H1 (cell line): ENCODE measurements around the gene EFCAB6. TPM values are rescaled to one million over a fixed set of nuclear protein-coding genes. Genes with fewer than 3 reads are reported as not detected.

Experiments
- CTCF ChIA-PET: fragments of 300-600 bp; sonication (Branson Sonifier 250); formaldehyde crosslinking; loops from one replicate; lab custom pipeline; 2021; ENCODE audit not compliant: partially characterized antibody; lab: Charles Lee
- POLR2A ChIA-PET: fragments of 300-600 bp; sonication (Branson Sonifier 250); formaldehyde crosslinking; loops from one replicate; lab custom pipeline; 2021; ENCODE audit warnings: inconsistent platforms; ENCODE audit not compliant: partially characterized antibody; lab: Charles Lee
- DNase-seq, 2 experiments: peaks; one replicate each; pipeline versions ENCODE4 v3.0.0 to v3.0.0-alpha.2; 2010 to 2022; ENCODE audit warnings: low spot score in 2 of 2, low read depth in 1 of 2, mixed read lengths in 1 of 2
- FAIRE-seq: peaks from 2 replicates; lab custom pipeline; 2011; peaks lifted over from hg19 to GRCh38; lab: Jason Lieb, UNC
- H2AFZ ChIP-seq: 2 replicates; pipeline ENCODE4 v1.8.1; 2012; ENCODE audit warnings: low read length, inconsistent platforms
- H2AK5ac ChIP-seq: 2 replicates; pipeline ENCODE4 v1.6.1; 2013; ENCODE audit warnings: low read depth, low read length
- H2BK120ac ChIP-seq: replicated peaks from 2 replicates; pipeline ENCODE3; 2013; ENCODE audit warnings: low read depth, low read length, inconsistent platforms
- H2BK12ac ChIP-seq: 2 replicates; pipeline ENCODE4 v1.6.1; 2013; ENCODE audit warnings: low read depth, low read length
- H2BK15ac ChIP-seq: 2 replicates; pipeline ENCODE4 v1.6.1; 2013; ENCODE audit warnings: low read length
- H2BK20ac ChIP-seq: 2 replicates; pipeline ENCODE4 v1.6.1; 2013; ENCODE audit warnings: low read length
- H2BK5ac ChIP-seq: 2 replicates; pipeline ENCODE4 v1.6.1; 2013; ENCODE audit warnings: low read depth, low read length
- H3K14ac ChIP-seq: 2 replicates; pipeline ENCODE4 v1.6.1; 2013; ENCODE audit warnings: inconsistent platforms; ENCODE audit not compliant: insufficient read length
- H3K18ac ChIP-seq: 2 replicates; pipeline ENCODE4 v1.6.1; 2013; ENCODE audit warnings: low read length; ENCODE audit errors: extremely low read depth
- H3K23ac ChIP-seq: 2 replicates; pipeline ENCODE4 v1.6.1; 2013; ENCODE audit warnings: inconsistent platforms; ENCODE audit not compliant: insufficient read length
- H3K23me2 ChIP-seq: 2 replicates; pipeline ENCODE4 v1.6.1; 2013; ENCODE audit warnings: low read depth, low read length
- H3K27ac ChIP-seq: 2 replicates; pipeline ENCODE4 v1.6.1; 2011; ENCODE audit warnings: low read depth, low read length, inconsistent platforms
- H3K27me3 ChIP-seq, 4 experiments: replicated peaks in 1 of 4; 1 replicate in 1 of 4; 2 replicates in 3 of 4; pipeline versions ENCODE4 v1.6.1 to v1.8.1; 2011 to 2013; ENCODE audit warnings: low read length in 3 of 4, mild to moderate bottlenecking in 3 of 4, inconsistent platforms in 2 of 4, mixed read lengths in 2 of 4, moderate library complexity in 1 of 4; ENCODE audit not compliant: control insufficient read depth in 3 of 4, insufficient read depth in 3 of 4; ENCODE audit errors: extremely low read depth in 1 of 4
- H3K36me3 ChIP-seq, 4 experiments: 2 replicates each; pipeline versions ENCODE4 v1.6.1 to v1.8.1; 2011 to 2013; ENCODE audit warnings: mild to moderate bottlenecking in 4 of 4, low read length in 3 of 4, moderate library complexity in 2 of 4, control low read depth in 1 of 4, inconsistent platforms in 1 of 4; ENCODE audit not compliant: insufficient read depth in 4 of 4, control insufficient read depth in 2 of 4
- H3K4ac ChIP-seq: replicated peaks from 2 replicates; pipeline ENCODE3; 2013; ENCODE audit warnings: low read length, low read depth, mixed read lengths, inconsistent platforms; ENCODE audit not compliant: insufficient read length
- H3K4me1 ChIP-seq, 4 experiments: replicated peaks in 1 of 4; 1 replicate in 1 of 4; 2 replicates in 3 of 4; pipeline versions ENCODE4 v1.6.1 to v1.8.1; 2011 to 2013; ENCODE audit warnings: low read length in 3 of 4, inconsistent platforms in 2 of 4, mixed read lengths in 1 of 4; ENCODE audit not compliant: insufficient read depth in 4 of 4, control insufficient read depth in 3 of 4
- H3K4me2 ChIP-seq, 2 experiments: 2 replicates each; pipeline versions ENCODE4 v1.6.1 to v1.8.1; 2011 to 2013; ENCODE audit warnings: low read depth in 2 of 2, low read length in 2 of 2, control low read depth in 1 of 2, inconsistent platforms in 1 of 2, mild to moderate bottlenecking in 1 of 2; ENCODE audit not compliant: insufficient read depth in 1 of 2
- H3K4me3 ChIP-seq, 4 experiments: fragments of 200-600, 300-600 bp in 1 of 4; sonication (generic), shearing (Covaris generic), sonication (Bioruptor Twin) in 1 of 4; 2 replicates each; pipeline versions ENCODE4 v1.5.1 to v1.8.1; 2011 to 2016; ENCODE audit warnings: low read length in 4 of 4, low read depth in 3 of 4, control low read depth in 2 of 4, inconsistent platforms in 2 of 4, mild to moderate bottlenecking in 2 of 4, mixed read lengths in 1 of 4, moderate library complexity in 1 of 4; ENCODE audit not compliant: insufficient read depth in 2 of 4; ENCODE audit errors: extremely low read depth in 1 of 4
- H3K56ac ChIP-seq: replicated peaks from 2 replicates; pipeline ENCODE3; 2013; ENCODE audit warnings: low read depth, mild to moderate bottlenecking, mixed read lengths, low read length, inconsistent platforms; ENCODE audit not compliant: insufficient read length
- H3K79me1 ChIP-seq: 2 replicates; pipeline ENCODE4 v1.6.1; 2013; ENCODE audit warnings: low read depth, low read length, control low read depth
- H3K79me2 ChIP-seq, 2 experiments: 2 replicates each; pipeline versions ENCODE4 v1.6.1 to v1.8.1; 2012 to 2013; ENCODE audit warnings: low read length in 2 of 2, mild to moderate bottlenecking in 2 of 2, inconsistent platforms in 1 of 2; ENCODE audit not compliant: insufficient read depth in 2 of 2, control insufficient read depth in 1 of 2
- H3K9ac ChIP-seq, 4 experiments: replicated peaks in 1 of 4; 1 replicate in 1 of 4; 2 replicates in 3 of 4; pipeline versions ENCODE4 v1.6.1 to v1.8.1; 2011 to 2013; ENCODE audit warnings: low read depth in 3 of 4, low read length in 3 of 4, control low read depth in 2 of 4, mild to moderate bottlenecking in 2 of 4, moderate library complexity in 2 of 4, inconsistent platforms in 1 of 4; ENCODE audit errors: extremely low read depth in 1 of 4
- H3K9me3 ChIP-seq, 2 experiments: 2 replicates each; pipeline versions ENCODE4 v1.6.1 to v1.8.1; 2012 to 2013; ENCODE audit warnings: mild to moderate bottlenecking in 2 of 2, moderate library complexity in 2 of 2, control low read depth in 1 of 2, inconsistent platforms in 1 of 2, low read depth in 1 of 2, low read length in 1 of 2, mixed read lengths in 1 of 2; ENCODE audit not compliant: insufficient read depth in 2 of 2
- H4K20me1 ChIP-seq, 2 experiments: replicated peaks in 1 of 2; 2 replicates each; pipeline versions ENCODE3 to v1.8.1; 2011 to 2013; ENCODE audit warnings: inconsistent platforms in 2 of 2, low read length in 2 of 2, mild to moderate bottlenecking in 1 of 2; ENCODE audit not compliant: insufficient read depth in 2 of 2, control insufficient read depth in 1 of 2
- H4K5ac ChIP-seq: 2 replicates; pipeline ENCODE4 v1.6.1; 2013; ENCODE audit warnings: low read length, low read depth, mixed read lengths, inconsistent platforms; ENCODE audit not compliant: insufficient read length
- H4K8ac ChIP-seq: 2 replicates; pipeline ENCODE4 v1.8.0; 2013; ENCODE audit warnings: mild to moderate bottlenecking, moderate library complexity, low read length, inconsistent platforms; ENCODE audit not compliant: insufficient read depth; ENCODE audit errors: extremely low read depth
- H4K91ac ChIP-seq: replicated peaks from 2 replicates; pipeline ENCODE3; 2013; ENCODE audit warnings: low read length, mixed read lengths, inconsistent platforms; ENCODE audit not compliant: insufficient read length
- WGBS, 2 experiments: shearing (Covaris generic) in 1 of 2; methylation state at CpG; one replicate each; pipeline versions ENCODE4 v1.1.6 to v1.1.7; 2013 to 2015; ENCODE audit warnings: low lambda C conversion rate in 2 of 2, mixed read lengths in 2 of 2, inconsistent platforms in 1 of 2, low coverage in 1 of 2, missing lambda C conversion rate in 1 of 2; ENCODE audit not compliant: insufficient replicate concordance in 2 of 2, insufficient coverage in 1 of 2, insufficient read length in 1 of 2; ENCODE audit errors: extremely low coverage in 1 of 2, missing lambda C conversion rate in 1 of 2; 5-methylcytosine and 5-hydroxymethylcytosine counted together
- polyA plus RNA-seq, 7 experiments: library from polyadenylated mRNA; depleted of rRNA in 3 of 7; stranded (reverse) in 5 of 7; unstranded in 2 of 7; fragments of >200 nt in 5 of 7; fragments of 200-250 nt in 2 of 7; gene quantifications; 1 replicate in 5 of 7; 2 replicates in 1 of 7; 4 replicates in 1 of 7; pipeline versions ENCODE4 v1.2.1 to v1.2.3, GENCODE V29; 2011 to 2013; ENCODE audit warnings: missing spikeins in 2 of 7, mixed read lengths in 2 of 7
- total RNA-seq: library from RNA; stranded (reverse); fragmentation: NEBNext Ultra II Directional; extraction: Animal tissue kit (Norgen Biotek cat#: 25700); gene quantifications from 2 replicates; pipeline ENCODE4 v1.2.1, GENCODE V29; 2021

Gene EFCAB6
- total and polyA plus RNA-seq, 2 of the 8 experiments (the other 6 are each of a cell fraction or from before 2014, with no cell fraction given), result 0.32 to 1.7 TPM

DNA sequence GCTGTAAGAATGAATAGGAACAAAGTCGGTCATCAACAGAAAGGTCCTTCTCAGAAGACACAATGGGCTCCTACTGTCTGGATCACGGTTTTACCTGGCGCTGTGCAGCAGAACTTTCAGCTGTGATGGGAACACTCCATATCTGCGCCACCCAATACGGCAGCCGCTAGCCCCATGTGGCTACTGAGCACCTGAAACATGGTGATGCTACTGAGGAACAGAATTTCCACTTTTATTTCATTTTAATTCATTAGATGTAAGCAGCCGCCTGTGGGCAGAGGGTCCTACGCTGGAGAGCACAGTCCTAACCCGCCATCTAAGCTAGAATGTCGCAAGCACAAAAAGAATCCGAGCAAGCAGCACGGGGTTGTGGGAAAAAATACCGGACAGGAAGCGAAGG lies 47.5 kb upstream of the EFCAB6 start:
- Histone ChIP-seq H3K4ac (no peak overlapping the region), H3K56ac (no peak overlapping the region), H3K9me3 (peaks cover 0 to 8% of the 10 kb centered on the region in 2 experiments; a peak in 1 of 4 replicates), H3K14ac (no peak overlapping the region), H4K5ac (no peak overlapping the region), H3K23me2 (peaks cover 9% of the 10 kb centered on the region; the same call in 1 of the 2 replicates), H3K18ac (no peak overlapping the region), H2BK20ac (no peak overlapping the region), H4K91ac (no peak overlapping the region), H2BK15ac (no peak overlapping the region), H3K23ac (no peak overlapping the region), H3K79me1 (peaks cover 17% of the 10 kb centered on the region), H2BK12ac (no peak overlapping the region), H2BK5ac (no peak overlapping the region), H2BK120ac (no peak overlapping the region), H4K20me1 (peaks cover 1 to 5% of the 10 kb centered on the region in 2 experiments), H3K4me2 (no peak overlapping the region), H2AK5ac (no peak overlapping the region), H3K79me2 (peaks cover 0 to 70% of the 10 kb centered on the region in 2 experiments; a peak in 2 of 4 replicates), H3K27ac (no peak overlapping the region), H4K8ac (no peak overlapping the region), H3K27me3 (no peaks in the 10 kb centered on the region; a peak in 2 of 7 replicates), H3K36me3 (no peaks in the 10 kb centered on the region; a peak in 1 of 8 replicates), H3K4me3 (no peak overlapping the region), H3K4me1 (peaks cover 7 to 22% (median 11%) of the 10 kb centered on the region in 4 experiments), H3K9ac (no peak overlapping the region), H2AFZ (no peak overlapping the region)
- ChIA-PET POLR2A (interaction anchor here (0.8 to 1.7 kb wide), 4 partner anchors 8 to 31 kb away, joined by 3 to 7 read pairs (median 3); no protein-coding TSS in a partner anchor), CTCF (interaction anchor here (0.6 to 1.5 kb wide), 5 partner anchors 11 to 285 kb away, joined by 3 to 4 read pairs (median 3); no protein-coding TSS in a partner anchor)
- FAIRE-seq (no peak), DNase-seq (no peak)
- WGBS, 2 experiments, result 86% methylated on average over 14 of the region's 14 CpGs; no CpG with 5 or more reads in 1 of the 2 experiments
